Uterus (tissue), 4 donors: ENCODE results near the gene ST8SIA6. TPM values are rescaled to one million over a fixed set of nuclear protein-coding genes. Genes with fewer than 3 reads are reported as not detected.

Source experiments
- DNase-seq, 2 donors: peaks; one replicate each; pipeline ENCODE4 v3.0.0-alpha.2; 2019 to 2020
- H3K27ac ChIP-seq, 2 donors: fragments of 200-600 bp; sonication (generic); 1 replicate in 1 of 2; 2 replicates in 1 of 2; pipeline ENCODE4 v1.5.1; 2016 to 2018
- H3K27me3 ChIP-seq, 2 donors: fragments of 200-600 bp; sonication (generic); one replicate each; pipeline ENCODE4 v1.5.1; 2018 to 2019; ENCODE audit warnings: control low read depth in 1 of 2
- H3K36me3 ChIP-seq, 2 donors: fragments of 200-600 bp; sonication (generic); one replicate each; pipeline ENCODE4 v1.5.1; 2019; ENCODE audit warnings: control low read depth in 1 of 2
- H3K4me1 ChIP-seq, 2 donors: fragments of 200-600 bp; sonication (generic); one replicate each; pipeline ENCODE4 v1.5.1; 2018 to 2019; ENCODE audit warnings: control low read depth in 1 of 2
- H3K4me3 ChIP-seq, 2 donors: fragments of 200-600 bp; sonication (generic); 1 replicate in 1 of 2; 2 replicates in 1 of 2; pipeline ENCODE4 v1.5.1; 2018 to 2019; ENCODE audit warnings: mild to moderate bottlenecking in 1 of 2
- H3K9me3 ChIP-seq, 2 donors: fragments of 200-600 bp; sonication (generic); one replicate each; pipeline ENCODE4 v1.5.1; 2019; ENCODE audit warnings: control low read depth in 1 of 2
- CTCF ChIP-seq, 4 experiments: fragments of 200-600 bp in 2 of 4; fragments of 450-650 bp in 2 of 4; sonication (generic) in 2 of 4; IDR thresholded peaks; one replicate each; pipeline ENCODE4 v1.5.1; 2016 to 2019; ENCODE audit warnings: antibody characterized with exemption in 4 of 4, mild to moderate bottlenecking in 2 of 4, moderate library complexity in 1 of 4
- POLR2A ChIP-seq, 2 donors: fragments of 450-650 bp; IDR thresholded peaks; one replicate each; pipeline ENCODE4 v1.6.1; 2016; ENCODE audit warnings: antibody characterized with exemption in 2 of 2, mild to moderate bottlenecking in 1 of 2, moderate library complexity in 1 of 2
- intact Hi-C: fragments of 100-400 bp; cut with DNase I; formaldehyde crosslinking; loops from one replicate; pipeline ENCODE4 v1.15.1; 2023; ENCODE audit warnings: low total_unique reads
- total RNA-seq, 4 donors: library from RNA; depleted of rRNA in 3 of 4; stranded (reverse); fragments of >200 nt in 3 of 4; gene quantifications; one replicate each; pipeline versions ENCODE4 v1.1.0 to v1.2.4, GENCODE V29; 2014 to 2023
- donor health status: DM: yes; HTN: yes; CAD: no.

Gene ST8SIA6
- total RNA-seq, 4 donors from 2014 or later: 0.77 to 1.9 (median 1.1) TPM; not detected in 1

GRCh38 chr10:17494626-17495260 lies 40.3 kb upstream of the ST8SIA6 start:
- Histone ChIP-seq H3K4me1 (no peaks in the 10 kb centered on the region), H3K27me3 (no peaks in the 10 kb centered on the region), H3K9me3 (no peaks in the 10 kb centered on the region), H3K4me3 (no peak overlapping the region), H3K27ac (no peak overlapping the region), H3K36me3 (no peaks in the 10 kb centered on the region)
- intact Hi-C loops: no loop called here
- no peak for DNase-seq
- no peak for TF ChIP-seq POLR2A (IDR thresholded peaks at IDR 0.05)
- no peak for TF ChIP-seq CTCF (IDR thresholded peaks at IDR 0.05)

DNA sequence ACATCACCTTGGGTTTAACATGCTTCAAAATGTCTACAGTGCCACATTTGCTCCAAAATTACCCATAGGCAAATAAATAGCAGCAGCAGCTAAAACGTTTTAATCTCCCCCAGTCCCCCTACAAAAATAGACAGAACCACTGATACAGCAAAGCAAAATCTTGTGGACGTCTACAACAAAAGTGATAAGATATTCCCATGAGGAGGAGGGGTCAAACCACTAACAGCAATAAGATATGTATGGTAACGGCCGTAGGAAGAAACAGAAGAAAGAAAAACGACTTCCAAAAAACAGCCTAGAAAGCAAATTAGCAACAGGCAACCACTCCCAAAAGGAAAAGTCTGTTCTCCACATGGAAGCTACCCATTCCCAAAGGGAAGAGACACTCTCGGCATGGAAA lies 34.5 kb upstream of the ST8SIA6 start:
- Histone ChIP-seq H3K9me3 (no peaks in the 10 kb centered on the region), H3K4me1 (no peaks in the 10 kb centered on the region), H3K36me3 (no peaks in the 10 kb centered on the region), H3K4me3 (no peak overlapping the region), H3K27me3 (no peaks in the 10 kb centered on the region), H3K27ac (no peak overlapping the region)
- TF ChIP-seq CTCF (IDR thresholded peaks at IDR 0.05) (no peak), POLR2A (IDR thresholded peaks at IDR 0.05) (no peak)
- DNase-seq: no peak
- intact Hi-C loops: no loop called here

GRCh38 chr10:17483079-17483478 lies 28.7 kb upstream of the ST8SIA6 start:
- H3K9me3 ChIP-seq: no peaks in the 10 kb centered on the region
- intact Hi-C loops: no loop called here

DNA sequence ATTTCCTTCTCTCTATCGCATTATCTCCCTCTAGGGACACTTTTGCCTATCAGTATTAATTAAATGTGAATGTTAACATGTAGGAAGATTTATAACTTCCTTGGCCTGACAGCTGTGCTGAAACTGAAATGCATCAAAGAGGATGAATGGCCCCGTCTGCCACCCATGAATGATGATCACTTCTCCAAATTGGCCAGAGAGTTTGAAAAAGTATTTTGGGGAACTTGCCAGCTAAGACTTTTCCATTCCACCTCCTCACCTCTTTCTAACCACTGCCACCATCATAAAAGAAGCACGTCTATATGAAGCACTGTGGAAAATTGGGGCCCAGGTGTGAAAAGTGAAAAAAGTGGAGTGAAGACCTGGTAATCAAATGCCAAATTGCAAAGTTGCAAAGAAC lies 25.4 kb upstream of the ST8SIA6 start:
- DNase-seq: no peak
- Histone ChIP-seq H3K36me3 (no peaks in the 10 kb centered on the region), H3K27me3 (no peaks in the 10 kb centered on the region), H3K9me3 (no peaks in the 10 kb centered on the region), H3K27ac (no peak overlapping the region), H3K4me1 (no peaks in the 10 kb centered on the region), H3K4me3 (no peak overlapping the region)
- TF ChIP-seq CTCF (IDR thresholded peaks at IDR 0.05) (no peak), POLR2A (IDR thresholded peaks at IDR 0.05) (no peak)
- intact Hi-C loops: no loop called here

More at GRCh38 chr10:17483079-17483478, 28.7 kb upstream of the ST8SIA6 start:
- no peaks in the 10 kb centered on the region for H3K4me1 ChIP-seq
- no peak for DNase-seq
- H3K27ac ChIP-seq: no peak overlapping the region
- no peaks in the 10 kb centered on the region for H3K27me3 ChIP-seq
- H3K4me3 ChIP-seq: no peak overlapping the region
- H3K36me3 ChIP-seq: no peaks in the 10 kb centered on the region
- TF ChIP-seq CTCF (IDR thresholded peaks at IDR 0.05): no peak
- TF ChIP-seq POLR2A (IDR thresholded peaks at IDR 0.05): no peak

DNA sequence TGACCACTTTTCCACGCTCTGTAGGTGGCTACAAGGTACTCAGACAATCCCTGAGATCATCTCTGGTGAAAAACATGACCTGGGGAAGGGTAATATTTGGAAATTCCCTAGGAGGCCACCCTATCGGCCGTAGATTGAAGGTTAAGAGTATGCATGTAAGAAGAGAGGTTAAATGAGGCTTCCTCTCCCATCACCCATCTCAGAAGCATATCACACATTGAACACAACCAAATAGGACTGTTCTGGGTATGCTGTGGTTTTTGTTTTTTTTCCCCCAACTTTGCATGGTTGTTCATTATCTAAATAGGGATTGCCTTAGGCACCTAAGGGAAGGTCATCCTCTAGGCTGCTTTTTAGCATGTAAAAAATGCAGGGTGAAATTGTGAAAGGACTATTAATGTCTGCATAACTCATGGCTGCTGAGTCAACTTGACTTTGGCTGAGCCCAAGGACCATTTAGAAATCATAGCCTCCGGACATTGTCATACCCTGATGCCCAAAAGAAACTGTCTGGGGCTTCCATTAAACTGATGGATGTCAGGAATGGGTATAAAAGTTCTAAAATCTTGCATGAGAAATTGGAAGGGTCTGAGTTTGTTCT lies 24.7 kb upstream of the ST8SIA6 start:
- Histone ChIP-seq H3K27ac (no peak overlapping the region), H3K27me3 (no peaks in the 10 kb centered on the region), H3K36me3 (no peaks in the 10 kb centered on the region), H3K9me3 (no peaks in the 10 kb centered on the region), H3K4me1 (no peaks in the 10 kb centered on the region), H3K4me3 (no peak overlapping the region)
- no peak for DNase-seq
- intact Hi-C loops: no loop called here
- TF ChIP-seq POLR2A (IDR thresholded peaks at IDR 0.05) (no peak), CTCF (IDR thresholded peaks at IDR 0.05) (no peak)
